PC-9 (cell line): ENCODE data around the gene ZFAND3. TPM values are rescaled to one million over a fixed set of nuclear protein-coding genes. Genes with fewer than 3 reads are reported as not detected.
"Not testable (repeated sequence)": the region's sequence is repeated elsewhere in the genome, so short reads cannot be mapped to it uniquely, and the experiment has no call there.

Experiments used
- BruUV-seq: library from RNA; stranded (reverse); fragments of 400-500 nt; replicated peaks from 2 replicates; lab custom pipeline; 2021; lab: Mats Ljungman, UMichigan
- CTCF ChIA-PET: fragments of 300-600 bp; sonication (Branson Sonifier 250); formaldehyde crosslinking; loops from one replicate; lab custom pipeline; 2022; ENCODE audit warnings: antibody characterized with exemption; lab: Charles Lee
- POLR2A ChIA-PET: fragments of 300-600 bp; sonication (Branson Sonifier 250); formaldehyde crosslinking; loops from one replicate; lab custom pipeline; 2022; ENCODE audit warnings: antibody characterized with exemption; ENCODE audit not compliant: unreplicated experiment; lab: Charles Lee
- DNase-seq, 2 experiments: peaks; one replicate each; pipeline versions ENCODE4 v3.0.0 to v3.0.0-alpha.2; 2015 to 2022; ENCODE audit warnings: mixed read lengths in 1 of 2
- H2AFZ ChIP-seq: fragments of 200-600 bp; sonication (generic); 2 replicates; pipeline ENCODE4 v1.8.1; 2017; ENCODE audit warnings: antibody characterized with exemption
- H3F3A ChIP-seq: fragments of 200-600 bp; sonication (generic); 2 replicates; pipeline ENCODE4 v1.8.1; 2017; ENCODE audit warnings: antibody characterized with exemption, mild to moderate bottlenecking, low read depth; ENCODE audit not compliant: insufficient read depth
- H3K27ac ChIP-seq: fragments of 200-600 bp; sonication (generic); 2 replicates; pipeline ENCODE4 v1.6.1; 2016; ENCODE audit warnings: mixed run types
- H3K27me3 ChIP-seq: fragments of 200-600 bp; sonication (generic); 2 replicates; pipeline ENCODE4 v1.6.1; 2016; ENCODE audit warnings: low read depth, mixed run types; ENCODE audit not compliant: insufficient read depth
- H3K36me3 ChIP-seq: fragments of 200-600 bp; sonication (generic); 2 replicates; pipeline ENCODE4 v1.6.1; 2016; ENCODE audit warnings: low read depth, mixed run types
- H3K4me1 ChIP-seq: fragments of 200-600 bp; sonication (generic); replicated peaks from 2 replicates; pipeline ENCODE4 v1.6.1; 2016; ENCODE audit warnings: mixed run types; ENCODE audit not compliant: insufficient read depth
- H3K4me2 ChIP-seq: fragments of 200-600 bp; sonication (generic); 2 replicates; pipeline ENCODE4 v1.6.1; 2017; ENCODE audit warnings: mixed run types
- H3K4me3 ChIP-seq: fragments of 200-600 bp; sonication (generic); 2 replicates; pipeline ENCODE4 v1.6.1; 2016; ENCODE audit warnings: mixed run types
- H3K79me2 ChIP-seq: fragments of 200-600 bp; sonication (generic); 2 replicates; pipeline ENCODE4 v1.6.1; 2017; ENCODE audit warnings: low read depth, mixed run types
- H3K9me2 ChIP-seq: fragments of 200-600 bp; sonication (generic); 2 replicates; pipeline ENCODE4 v1.8.1; 2017; ENCODE audit warnings: mild to moderate bottlenecking; ENCODE audit not compliant: insufficient read depth
- H3K9me3 ChIP-seq: fragments of 200-600 bp; sonication (generic); 2 replicates; pipeline ENCODE4 v1.8.1; 2016; ENCODE audit warnings: low read depth; ENCODE audit not compliant: insufficient read depth
- H4K20me1 ChIP-seq: fragments of 200-600 bp; sonication (generic); 2 replicates; pipeline ENCODE4 v1.8.1; 2017; ENCODE audit not compliant: insufficient read depth
- EZH2 ChIP-seq: fragments of 200-600 bp; sonication (generic); IDR thresholded peaks from 2 replicates; pipeline ENCODE4 v1.8.0; 2017; ENCODE audit warnings: antibody characterized with exemption, low read depth
- intact Hi-C: fragments of 100-400 bp; cut with micrococcal nuclease; formaldehyde crosslinking; loops from one replicate; pipeline ENCODE4 v1.10.0; 2022; ENCODE audit not compliant: unreplicated experiment
- total RNA-seq: library from RNA; stranded (reverse); gene quantifications from 2 replicates; pipeline ENCODE4 v1.2.3, GENCODE V29; 2021
- TF ChIP-seq, protein P1 (sequence below): fragments of 200-600 bp; sonication (generic); conservative IDR thresholded peaks from 2 replicates; pipeline ENCODE4 v1.6.1; 2017; ENCODE audit warnings: mixed run types, antibody characterized with exemption, mild to moderate bottlenecking, moderate library complexity

Gene ZFAND3
- total RNA-seq, 1 experiment from 2014 or later: 46.8 TPM

GRCh38 chr6:37992749-37993148 lies 173.2 kb downstream of the ZFAND3 start:
- no peak overlapping the region for H3K27ac ChIP-seq
- DNase-seq: no peak
- no peak for TF ChIP-seq EZH2
- TF ChIP-seq, protein P1, sequence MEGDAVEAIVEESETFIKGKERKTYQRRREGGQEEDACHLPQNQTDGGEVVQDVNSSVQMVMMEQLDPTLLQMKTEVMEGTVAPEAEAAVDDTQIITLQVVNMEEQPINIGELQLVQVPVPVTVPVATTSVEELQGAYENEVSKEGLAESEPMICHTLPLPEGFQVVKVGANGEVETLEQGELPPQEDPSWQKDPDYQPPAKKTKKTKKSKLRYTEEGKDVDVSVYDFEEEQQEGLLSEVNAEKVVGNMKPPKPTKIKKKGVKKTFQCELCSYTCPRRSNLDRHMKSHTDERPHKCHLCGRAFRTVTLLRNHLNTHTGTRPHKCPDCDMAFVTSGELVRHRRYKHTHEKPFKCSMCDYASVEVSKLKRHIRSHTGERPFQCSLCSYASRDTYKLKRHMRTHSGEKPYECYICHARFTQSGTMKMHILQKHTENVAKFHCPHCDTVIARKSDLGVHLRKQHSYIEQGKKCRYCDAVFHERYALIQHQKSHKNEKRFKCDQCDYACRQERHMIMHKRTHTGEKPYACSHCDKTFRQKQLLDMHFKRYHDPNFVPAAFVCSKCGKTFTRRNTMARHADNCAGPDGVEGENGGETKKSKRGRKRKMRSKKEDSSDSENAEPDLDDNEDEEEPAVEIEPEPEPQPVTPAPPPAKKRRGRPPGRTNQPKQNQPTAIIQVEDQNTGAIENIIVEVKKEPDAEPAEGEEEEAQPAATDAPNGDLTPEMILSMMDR: no peak
- no peaks in the 10 kb centered on the region for H3F3A ChIP-seq
- H3K4me3 ChIP-seq: no peak overlapping the region
- H3K9me2 ChIP-seq: no peaks in the 10 kb centered on the region
- intact Hi-C loops: no loop called here
- H2AFZ ChIP-seq: no peak overlapping the region
- H4K20me1 ChIP-seq: peaks cover 60% of the 10 kb centered on the region
- H3K27me3 ChIP-seq: no peaks in the 10 kb centered on the region
- ChIA-PET POLR2A (no interaction called here), CTCF (no interaction called here)
- H3K4me2 ChIP-seq: no peak overlapping the region
- BruUV-seq: no TSS peak
- H3K4me1 ChIP-seq: no peaks in the 10 kb centered on the region
- H3K9me3 ChIP-seq: no peaks in the 10 kb centered on the region
- H3K36me3 ChIP-seq: no peaks in the 10 kb centered on the region
- peaks cover 52% of the 10 kb centered on the region for H3K79me2 ChIP-seq

- CTCF ChIA-PET, H3K9me2 ChIP-seq, H2AFZ ChIP-seq, POLR2A ChIA-PET, H3K27me3 ChIP-seq, BruUV-seq, H3F3A ChIP-seq, intact Hi-C loops, H3K27ac ChIP-seq, DNase-seq, H3K4me2 ChIP-seq, H3K9me3 ChIP-seq, H3K4me1 ChIP-seq, H3K36me3 ChIP-seq, H3K4me3 ChIP-seq: not testable (repeated sequence)
- Histone ChIP-seq H4K20me1 (peaks cover 62% of the 10 kb centered on the region), H3K79me2 (peaks cover 53% of the 10 kb centered on the region)
Measured at GRCh38 chr6:37993194-37993593, 173.7 kb downstream of the ZFAND3 start.

GRCh38 chr6:37993596-37993995 lies 174.1 kb downstream of the ZFAND3 start:
- no peak for DNase-seq
- Histone ChIP-seq H3K4me2 (no peak overlapping the region), H3K27ac (no peak overlapping the region), H3K9me3 (no peaks in the 10 kb centered on the region), H3K27me3 (no peaks in the 10 kb centered on the region), H3K4me1 (no peaks in the 10 kb centered on the region), H3K36me3 (no peaks in the 10 kb centered on the region), H2AFZ (no peak overlapping the region), H4K20me1 (peaks cover 60% of the 10 kb centered on the region), H3K4me3 (no peak overlapping the region), H3K9me2 (no peaks in the 10 kb centered on the region), H3F3A (no peaks in the 10 kb centered on the region; the same call in 1 of the 2 replicates), H3K79me2 (peaks cover 50% of the 10 kb centered on the region; the same call in 1 of the 2 replicates)
- ChIA-PET CTCF (no interaction called here), POLR2A (no interaction called here)
- TF ChIP-seq EZH2: no peak
- TF ChIP-seq, protein P1: no peak
- BruUV-seq: no TSS peak
- intact Hi-C loops: no loop called here

GRCh38 chr6:37994223-37994622 lies 174.7 kb downstream of the ZFAND3 start:
- no peak for DNase-seq
- Histone ChIP-seq H4K20me1 (peaks cover 60% of the 10 kb centered on the region), H3K79me2 (peaks cover 48% of the 10 kb centered on the region; the same call in 1 of the 2 replicates), H3K4me3 (no peak overlapping the region), H3K27ac (no peak overlapping the region), H3K36me3 (no peaks in the 10 kb centered on the region), H3K9me2 (no peaks in the 10 kb centered on the region), H3K9me3 (no peaks in the 10 kb centered on the region), H3K4me2 (no peak overlapping the region), H2AFZ (no peak overlapping the region), H3F3A (no peaks in the 10 kb centered on the region; the same call in 1 of the 2 replicates), H3K27me3 (no peaks in the 10 kb centered on the region), H3K4me1 (no peaks in the 10 kb centered on the region)
- CTCF ChIA-PET: no interaction called here
- no TSS peak for BruUV-seq
- no peak for TF ChIP-seq EZH2
- intact Hi-C loops: no loop called here
- POLR2A ChIA-PET: no interaction called here
